Fibroblast of peridontal ligament (primary cell): ENCODE data around the gene LRRC26.

ENCODE experiments used
- DNase-seq: peaks from one replicate; pipeline ENCODE4 v3.0.0-alpha.2; 2010; ENCODE audit errors: extremely low read depth

Gene LRRC26

DNA sequence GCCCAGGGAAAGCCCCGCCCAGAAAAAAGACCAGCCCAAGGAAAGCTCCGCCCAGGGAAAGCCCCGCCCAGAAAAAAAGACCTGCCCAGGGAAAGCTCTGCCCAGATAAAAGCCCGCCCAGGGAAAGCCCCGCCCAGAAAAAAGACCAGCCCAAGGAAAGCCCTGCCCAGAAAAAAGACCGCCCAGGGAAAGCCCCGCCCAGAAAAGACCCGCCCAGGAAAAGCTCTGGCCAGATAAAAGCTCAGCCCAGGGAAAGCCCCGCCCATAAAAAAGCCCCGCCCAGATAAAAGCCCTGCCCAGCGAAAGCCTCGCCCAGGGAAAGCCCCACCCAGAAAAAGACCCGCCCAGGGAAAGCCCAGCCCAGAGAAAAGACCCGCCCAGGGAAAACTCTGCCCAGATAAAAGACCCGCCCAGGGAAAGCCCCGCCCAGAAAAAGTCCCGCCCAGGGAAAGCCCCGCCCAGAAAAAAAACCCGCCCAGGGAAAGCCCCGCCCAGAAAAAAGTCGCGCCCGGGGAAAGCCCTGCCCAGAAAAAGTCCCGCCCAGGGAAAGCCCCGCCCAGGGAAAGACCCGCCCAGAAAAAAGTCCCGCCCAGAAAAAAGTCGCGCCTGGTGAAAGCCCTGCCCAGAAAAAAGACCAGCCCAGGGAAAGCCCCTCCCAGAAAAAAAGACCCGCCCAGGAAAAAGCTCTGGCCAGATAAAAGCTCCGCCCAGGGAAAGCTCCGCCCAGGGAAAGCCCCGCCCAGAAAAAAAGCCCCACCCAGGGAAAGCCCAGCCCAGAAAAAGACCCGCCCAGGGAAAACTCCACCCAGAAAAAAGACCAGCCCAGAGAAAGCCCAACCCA lies 19.0 kb downstream of the LRRC26 start:
- no peak for DNase-seq

- DNase-seq = no peak
Observed at GRCh38 chr9:137149942-137150616, 19.8 kb downstream of the LRRC26 start.

DNA sequence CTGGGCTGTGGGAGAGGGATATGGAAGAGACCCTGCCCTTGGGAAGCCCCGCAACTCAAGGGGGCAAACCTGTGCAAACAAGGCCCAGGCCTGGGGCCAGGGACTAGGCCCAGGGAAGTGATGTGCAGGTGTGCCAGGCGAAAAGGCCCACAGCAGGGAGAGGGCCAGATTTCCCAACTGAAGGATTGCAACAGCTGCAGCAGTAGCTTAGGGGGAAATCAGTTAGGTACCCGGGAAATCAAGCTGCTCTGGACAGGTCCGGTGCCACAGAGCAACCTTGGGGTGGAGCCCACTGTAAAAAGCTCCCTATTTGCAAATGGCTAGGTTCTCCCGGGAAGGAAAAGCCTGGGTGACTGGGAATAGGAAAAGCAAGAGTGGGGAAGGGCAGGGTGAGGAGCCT lies 20.5 kb downstream of the LRRC26 start:
- DNase-seq = no peak

DNA sequence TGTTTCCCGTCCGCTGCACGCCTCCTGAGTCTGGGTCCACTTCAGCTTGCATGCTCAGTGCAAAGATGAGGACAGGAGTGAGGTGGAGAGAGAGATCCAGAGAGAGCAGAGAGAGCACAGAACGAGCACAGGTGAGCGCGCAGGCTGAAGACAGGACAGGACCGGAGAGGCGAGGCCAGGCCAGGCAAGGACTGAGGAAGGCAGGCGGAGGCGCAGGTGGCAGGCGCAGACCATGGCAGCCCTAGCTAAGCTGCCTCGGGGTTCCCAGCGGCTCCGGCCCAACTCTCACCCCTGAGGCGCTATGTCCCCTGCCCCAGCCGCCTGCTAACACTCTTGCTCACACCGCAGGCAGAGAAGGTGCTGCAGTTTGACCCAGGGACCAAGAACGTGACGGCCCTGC lies 21.2 kb downstream of the LRRC26 start:
- DNase-seq = no peak

GRCh38 chr9:137148242-137148641 lies 21.6 kb downstream of the LRRC26 start:
- no peak for DNase-seq

GRCh38 chr9:137147793-137148160 lies 22.1 kb downstream of the LRRC26 start:
- no peak for DNase-seq

- no peak for DNase-seq
Observed at GRCh38 chr9:137147091-137147792, 22.6 kb downstream of the LRRC26 start.

DNA sequence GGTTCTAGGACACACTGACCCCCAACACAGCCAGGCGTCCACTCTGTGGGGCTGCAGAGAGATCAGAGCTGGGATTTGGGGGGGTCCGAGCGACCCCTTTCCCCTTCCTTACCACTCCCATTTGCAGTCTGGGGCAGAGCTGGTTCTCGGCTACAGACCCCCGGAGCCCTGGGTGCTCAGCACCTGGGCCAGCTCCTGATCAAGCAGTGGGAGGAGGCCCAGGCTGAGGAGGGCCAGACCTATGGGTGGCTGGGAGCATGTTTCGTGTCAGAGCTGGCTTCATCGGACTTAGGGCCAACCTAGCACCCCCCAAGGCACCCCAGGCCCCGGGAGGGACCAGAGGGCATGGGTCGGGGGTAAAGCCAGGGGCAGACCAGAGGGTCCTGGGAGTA lies 23.3 kb downstream of the LRRC26 start:
- DNase-seq = no peak

DNA sequence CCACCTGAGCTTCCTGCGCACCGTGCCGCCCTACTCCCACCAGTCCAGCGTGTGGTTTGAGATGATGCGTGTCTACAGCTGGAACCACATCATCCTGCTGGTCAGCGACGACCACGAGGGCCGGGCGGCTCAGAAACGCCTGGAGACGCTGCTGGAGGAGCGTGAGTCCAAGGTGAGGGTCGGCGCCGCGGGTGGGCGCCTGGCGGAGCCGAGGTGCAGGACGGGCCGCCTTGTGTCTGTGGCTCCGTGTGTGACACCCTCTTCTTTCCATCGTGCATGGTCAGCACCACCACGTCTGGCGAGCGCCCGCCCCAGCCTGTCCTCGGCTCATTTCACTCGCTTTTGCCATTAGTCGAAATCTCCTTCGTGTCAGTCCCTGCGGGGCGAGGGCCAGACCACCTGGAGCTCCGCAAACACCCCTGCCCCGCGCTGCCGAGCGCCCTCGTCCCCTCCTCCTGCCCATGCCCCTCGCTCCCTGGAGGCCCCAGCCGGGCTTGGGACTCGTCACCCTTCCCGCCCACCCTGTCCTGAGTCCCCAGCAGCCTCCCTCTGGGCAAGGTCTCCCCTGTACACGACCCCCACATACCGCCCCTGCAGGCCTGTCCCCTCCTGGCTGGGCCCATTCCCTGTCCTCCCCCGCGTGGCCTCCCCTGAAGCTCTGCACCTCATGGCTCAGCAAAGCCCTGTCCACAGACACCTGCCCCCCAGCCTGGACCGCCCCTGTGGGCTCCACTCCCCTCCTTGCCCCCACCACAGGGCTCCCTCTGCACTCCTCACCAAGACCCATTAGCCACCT lies 23.9 kb downstream of the LRRC26 start:
- no peak for DNase-seq

DNA sequence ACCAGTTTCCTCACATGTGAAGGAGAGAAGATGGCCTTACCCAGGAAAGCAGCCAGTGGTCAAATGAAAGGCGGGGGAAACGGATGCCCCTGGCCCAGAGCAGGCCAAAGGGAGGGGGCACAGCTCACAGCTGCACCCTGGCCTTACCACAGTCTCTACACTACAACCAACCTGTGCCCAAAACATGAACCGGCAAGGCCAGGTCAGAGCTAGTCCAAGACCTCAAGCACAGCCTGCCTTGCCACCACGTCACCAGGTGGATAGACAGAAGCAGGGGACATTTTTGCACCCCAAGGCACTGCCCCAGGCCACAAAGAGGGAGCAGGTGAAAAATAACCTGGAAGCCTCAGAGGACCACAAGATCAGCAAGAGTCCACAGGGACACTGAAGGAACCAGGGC lies 26.4 kb downstream of the LRRC26 start:
- DNase-seq = no peak

GRCh38 chr9:137141976-137142936 lies 27.6 kb downstream of the LRRC26 start:
- DNase-seq = no peak

DNA sequence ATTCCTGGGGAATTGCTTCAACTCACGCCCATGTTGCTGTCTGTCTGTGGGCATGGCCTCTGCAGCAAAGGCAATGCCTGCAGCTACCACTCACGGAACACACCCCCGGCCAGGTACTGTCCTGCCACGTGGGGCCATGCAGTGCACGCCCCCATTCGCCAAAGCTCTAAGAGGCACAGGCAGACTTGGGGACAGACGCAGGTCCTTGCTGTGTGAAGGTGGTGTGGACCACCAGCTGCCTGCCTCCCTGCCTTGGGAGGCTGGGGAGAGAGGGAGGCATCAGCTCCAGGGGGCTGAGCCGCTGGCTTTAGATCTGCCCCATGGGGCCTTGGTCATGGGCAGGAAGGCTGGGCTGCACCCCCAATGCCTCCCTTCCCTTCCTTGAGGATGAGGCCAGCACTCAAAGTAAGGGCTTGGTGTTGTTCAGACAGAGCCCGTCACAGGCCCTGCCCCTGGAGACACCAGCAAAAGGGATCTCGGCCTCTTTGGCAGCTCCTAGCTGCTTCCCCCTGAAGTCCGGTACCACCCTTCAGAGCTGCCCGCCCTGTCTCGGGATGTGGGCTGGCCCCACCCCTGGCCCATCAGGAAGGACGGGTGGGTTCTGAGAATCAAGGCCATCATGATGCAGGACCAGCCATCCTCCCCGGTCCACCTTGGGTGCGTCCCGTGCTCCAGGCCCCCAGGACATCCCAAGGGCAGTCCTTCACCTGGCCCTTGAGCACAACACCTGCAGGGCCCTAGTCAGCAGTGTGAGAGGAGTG lies 28.6 kb downstream of the LRRC26 start:
- DNase-seq = no peak

GRCh38 chr9:137140151-137141012 lies 29.5 kb downstream of the LRRC26 start:
- no peak for DNase-seq

DNA sequence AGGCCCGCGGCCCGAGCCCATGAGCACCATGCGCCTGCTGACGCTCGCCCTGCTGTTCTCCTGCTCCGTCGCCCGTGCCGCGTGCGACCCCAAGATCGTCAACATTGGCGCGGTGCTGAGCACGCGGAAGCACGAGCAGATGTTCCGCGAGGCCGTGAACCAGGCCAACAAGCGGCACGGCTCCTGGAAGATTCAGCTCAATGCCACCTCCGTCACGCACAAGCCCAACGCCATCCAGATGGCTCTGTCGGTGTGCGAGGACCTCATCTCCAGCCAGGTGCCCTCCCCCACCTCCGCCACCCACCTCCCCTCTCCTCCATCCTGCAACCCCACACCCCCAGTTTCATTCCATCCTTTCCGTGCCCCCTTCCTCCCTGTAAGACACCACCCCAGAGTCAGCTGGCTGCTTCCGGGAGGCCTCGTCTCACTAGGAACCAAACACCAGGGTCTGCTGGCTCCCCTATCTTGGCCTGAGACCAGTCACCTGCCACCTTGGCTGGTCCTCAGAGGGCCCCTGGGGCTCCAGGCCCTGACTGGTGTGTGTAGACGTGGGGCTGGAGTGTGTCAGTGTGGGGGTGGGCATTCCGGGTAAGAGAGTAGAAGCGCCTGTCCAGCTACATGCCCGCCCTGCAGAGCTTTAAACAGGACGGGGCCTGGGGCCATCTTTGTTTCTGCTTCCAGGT lies 30.2 kb downstream of the LRRC26 start:
- no peak for DNase-seq

- no peak for DNase-seq
Observed at GRCh38 chr9:137138722-137139467, 31.0 kb downstream of the LRRC26 start, which contains the start of gene GRIN1. TSS of gene GRIN1 (plus strand) at chr9:137139154. CDS start at chr9:137139487, 333 bp downstream.

GRCh38 chr9:137138058-137138721 lies 31.7 kb downstream of the LRRC26 start:
- no peak for DNase-seq
